Stomach smooth muscle (tissue), 2 donors: ENCODE data around the gene MUC5B.
"Not testable (repeated sequence)": the region's sequence is repeated elsewhere in the genome, so short reads cannot be mapped to it uniquely, and the experiment has no call there.

Source experiments
- H3K27ac ChIP-seq: one replicate; pipeline ENCODE4 v1.7.0; 2013; ENCODE audit warnings: mild to moderate bottlenecking, low read length, inconsistent platforms
- H3K27me3 ChIP-seq, 2 donors: one replicate each; pipeline ENCODE4 v1.7.0; 2013; ENCODE audit warnings: low read length in 2 of 2; ENCODE audit not compliant: insufficient read depth in 2 of 2, control insufficient read depth in 1 of 2
- H3K36me3 ChIP-seq, 2 donors: one replicate each; pipeline ENCODE4 v1.7.0; 2013; ENCODE audit warnings: low read length in 2 of 2; ENCODE audit not compliant: control insufficient read depth in 2 of 2, insufficient read depth in 2 of 2
- H3K4me1 ChIP-seq: one replicate; pipeline ENCODE4 v1.7.0; 2013; ENCODE audit warnings: low read length; ENCODE audit not compliant: control insufficient read depth, insufficient read depth
- H3K4me3 ChIP-seq, 2 donors: one replicate each; pipeline ENCODE4 v1.7.0; 2013; ENCODE audit warnings: low read length in 2 of 2
- H3K9ac ChIP-seq, 2 donors: one replicate each; pipeline ENCODE4 v1.7.0; 2013; ENCODE audit warnings: low read length in 2 of 2, mild to moderate bottlenecking in 1 of 2
- H3K9me3 ChIP-seq, 2 donors: one replicate each; pipeline ENCODE4 v1.7.0; 2013; ENCODE audit warnings: low read length in 2 of 2; ENCODE audit not compliant: control insufficient read depth in 2 of 2
- donor health status: healthy.
- donor health status: Pancreatic carcinoma.

Gene MUC5B

GRCh38 chr11:1179641-1180040, 43.2 kb upstream of the MUC5B start:
- no peaks in the 10 kb centered on the region for H3K4me1 ChIP-seq
- no peaks in the 10 kb centered on the region for H3K9me3 ChIP-seq
- no peaks in the 10 kb centered on the region for H3K36me3 ChIP-seq
- no peak overlapping the region for H3K9ac ChIP-seq
- H3K27me3 ChIP-seq: no peaks in the 10 kb centered on the region
- no peak overlapping the region for H3K27ac ChIP-seq
- no peak overlapping the region for H3K4me3 ChIP-seq

- no peaks in the 10 kb centered on the region for H3K36me3 ChIP-seq
- H3K27ac ChIP-seq: no peak overlapping the region
- H3K4me1 ChIP-seq: no peaks in the 10 kb centered on the region
- H3K27me3 ChIP-seq: no peaks in the 10 kb centered on the region
- no peak overlapping the region for H3K4me3 ChIP-seq
- H3K9ac ChIP-seq: no peak overlapping the region
- no peaks in the 10 kb centered on the region for H3K9me3 ChIP-seq
Measured at GRCh38 chr11:1180171-1180570, 42.7 kb upstream of the MUC5B start.

- H3K9me3 ChIP-seq: no peaks in the 10 kb centered on the region
- H3K27me3 ChIP-seq: no peaks in the 10 kb centered on the region
- H3K4me3 ChIP-seq: no peak overlapping the region
- H3K36me3 ChIP-seq: no peaks in the 10 kb centered on the region
- no peak overlapping the region for H3K27ac ChIP-seq
- no peak overlapping the region for H3K9ac ChIP-seq
- no peaks in the 10 kb centered on the region for H3K4me1 ChIP-seq
Measured at GRCh38 chr11:1180947-1181391, 41.9 kb upstream of the MUC5B start.

- Histone ChIP-seq H3K36me3 (no peaks in the 10 kb centered on the region), H3K4me1 (no peaks in the 10 kb centered on the region), H3K9me3 (no peaks in the 10 kb centered on the region), H3K27ac (no peak overlapping the region), H3K27me3 (peaks cover 0 to 2% of the 10 kb centered on the region in 2 donors), H3K4me3 (no peak overlapping the region), H3K9ac (no peak overlapping the region)
Measured at GRCh38 chr11:1181420-1181819, 41.4 kb upstream of the MUC5B start.

- Histone ChIP-seq H3K27ac (no peak overlapping the region), H3K4me1 (no peaks in the 10 kb centered on the region), H3K27me3 (peaks cover 0 to 2% of the 10 kb centered on the region in 2 donors), H3K9me3 (no peaks in the 10 kb centered on the region), H3K4me3 (no peak overlapping the region), H3K9ac (no peak overlapping the region), H3K36me3 (no peaks in the 10 kb centered on the region)
Measured at GRCh38 chr11:1181853-1182535, 40.9 kb upstream of the MUC5B start.

- H3K27me3 ChIP-seq, H3K4me1 ChIP-seq, H3K9me3 ChIP-seq, H3K9ac ChIP-seq, H3K27ac ChIP-seq, H3K36me3 ChIP-seq, H3K4me3 ChIP-seq: not testable (repeated sequence)
Measured at GRCh38 chr11:1184139-1184538, 38.7 kb upstream of the MUC5B start.

- H3K27me3 ChIP-seq: peaks cover 0 to 12% of the 10 kb centered on the region in 2 donors
- not testable (repeated sequence) for H3K4me3 ChIP-seq, H3K9me3 ChIP-seq, H3K4me1 ChIP-seq, H3K27ac ChIP-seq, H3K36me3 ChIP-seq, H3K9ac ChIP-seq
Measured at GRCh38 chr11:1188451-1189130, 34.3 kb upstream of the MUC5B start.

- not testable (repeated sequence) for H3K4me3 ChIP-seq
- peaks cover 0 to 12% of the 10 kb centered on the region in 2 donors for H3K27me3 ChIP-seq
Measured at GRCh38 chr11:1189816-1190215, 33.0 kb upstream of the MUC5B start.

GRCh38 chr11:1191786-1192470, 30.9 kb upstream of the MUC5B start:
- peaks cover 8 to 16% of the 10 kb centered on the region in 2 donors for H3K27me3 ChIP-seq
- not testable (repeated sequence) for H3K9ac ChIP-seq, H3K4me3 ChIP-seq, H3K9me3 ChIP-seq, H3K36me3 ChIP-seq, H3K4me1 ChIP-seq, H3K27ac ChIP-seq

More at GRCh38 chr11:1189816-1190215, 33.0 kb upstream of the MUC5B start:
- H3K36me3 ChIP-seq, H3K9ac ChIP-seq, H3K27ac ChIP-seq, H3K9me3 ChIP-seq, H3K4me1 ChIP-seq: not testable (repeated sequence)

- Histone ChIP-seq H3K36me3 (no peaks in the 10 kb centered on the region), H3K4me3 (no peak overlapping the region)
Measured at GRCh38 chr11:1192741-1193325, 30.0 kb upstream of the MUC5B start.

More at GRCh38 chr11:1192741-1193325, 30.0 kb upstream of the MUC5B start:
- Histone ChIP-seq H3K9me3 (no peaks in the 10 kb centered on the region), H3K27ac (no peak overlapping the region), H3K4me1 (no peaks in the 10 kb centered on the region), H3K9ac (no peak overlapping the region), H3K27me3 (peaks cover 11 to 18% of the 10 kb centered on the region in 2 donors)
